Gastrocnemius medialis (tissue), 4 donors: ENCODE measurements around the gene LAX1. TPM values are rescaled to one million over a fixed set of nuclear protein-coding genes. Genes with fewer than 3 reads are reported as not detected.

ENCODE experiments used
- ATAC-seq, 2 donors: fragments of 150-250 bp; one replicate each; pipeline ENCODE4 v1.9.1; 2016
- DNase-seq, 2 donors: peaks; one replicate each; pipeline ENCODE4 v3.0.0-alpha.2; 2019
- H3K27ac ChIP-seq, 4 donors: fragments of 200-600 bp; sonication (generic); 1 replicate in 1 of 4; 2 replicates in 3 of 4; pipeline ENCODE4 v1.5.1; 2016 to 2018; ENCODE audit warnings: mild to moderate bottlenecking in 2 of 4, moderate library complexity in 1 of 4
- H3K27me3 ChIP-seq, 3 donors: fragments of 200-600 bp; sonication (generic) in 2 of 3; 1 replicate in 1 of 3; 2 replicates in 2 of 3; pipeline versions ENCODE4 v1.5.1 to v1.6.0; 2016 to 2019; ENCODE audit warnings: mild to moderate bottlenecking in 1 of 3, moderate library complexity in 1 of 3
- H3K36me3 ChIP-seq, 2 donors: fragments of 200-600 bp; sonication (generic) in 1 of 2; one replicate each; pipeline ENCODE4 v1.5.1; 2017 to 2018
- H3K4me1 ChIP-seq, 2 donors: fragments of 200-600 bp; sonication (generic) in 1 of 2; one replicate each; pipeline ENCODE4 v1.5.1; 2016 to 2017; ENCODE audit warnings: mild to moderate bottlenecking in 2 of 2
- H3K4me3 ChIP-seq, 4 donors: fragments of 200-600 bp; sonication (generic) in 3 of 4; 1 replicate in 1 of 4; 2 replicates in 3 of 4; pipeline ENCODE4 v1.5.1; 2016 to 2019; ENCODE audit warnings: mild to moderate bottlenecking in 2 of 4
- H3K9me3 ChIP-seq, 3 donors: fragments of 200-600 bp; sonication (generic) in 2 of 3; 1 replicate in 1 of 3; 2 replicates in 2 of 3; pipeline ENCODE4 v1.5.1; 2016 to 2019
- POLR2A ChIP-seq, 2 donors: fragments of 450-650 bp; IDR thresholded peaks; one replicate each; pipeline ENCODE4 v1.6.1; 2017; ENCODE audit warnings: antibody characterized with exemption in 2 of 2, mild to moderate bottlenecking in 2 of 2, moderate library complexity in 2 of 2
- in situ Hi-C, 4 donors: fragments of 200-750 bp; cut with MboI; loops; one replicate each; pipeline versions ENCODE4 v1.15.0 to v1.8.0; 2017; ENCODE audit warnings: low sequenced_read_pairs in 4 of 4
- intact Hi-C: fragments of 100-400 bp; cut with DNase I; formaldehyde crosslinking; loops from one replicate; pipeline ENCODE4 v1.15.1; 2023; ENCODE audit warnings: low total_unique reads
- total RNA-seq, 4 donors: library from RNA; depleted of rRNA; stranded (reverse); fragments of >200 nt; gene quantifications; one replicate each; pipeline versions ENCODE4 v1.1.0 to v1.2.3, GENCODE V29; 2016
- TF ChIP-seq, protein P1 (sequence below), 5 experiments: fragments of 450-650 bp in 3 of 5; fragments of 200-600 bp in 2 of 5; sonication (generic) in 2 of 5; IDR thresholded peaks in 4 of 5; conservative IDR thresholded peaks in 1 of 5; 1 replicate in 4 of 5; 2 replicates in 1 of 5; pipeline ENCODE4 v1.5.1; 2016 to 2019; ENCODE audit warnings: antibody characterized with exemption in 5 of 5, mild to moderate bottlenecking in 3 of 5, moderate library complexity in 3 of 5

The LAX1 gene
- total RNA-seq, 4 donors from 2014 or later = 0.19 TPM; not detected in 3

DNA sequence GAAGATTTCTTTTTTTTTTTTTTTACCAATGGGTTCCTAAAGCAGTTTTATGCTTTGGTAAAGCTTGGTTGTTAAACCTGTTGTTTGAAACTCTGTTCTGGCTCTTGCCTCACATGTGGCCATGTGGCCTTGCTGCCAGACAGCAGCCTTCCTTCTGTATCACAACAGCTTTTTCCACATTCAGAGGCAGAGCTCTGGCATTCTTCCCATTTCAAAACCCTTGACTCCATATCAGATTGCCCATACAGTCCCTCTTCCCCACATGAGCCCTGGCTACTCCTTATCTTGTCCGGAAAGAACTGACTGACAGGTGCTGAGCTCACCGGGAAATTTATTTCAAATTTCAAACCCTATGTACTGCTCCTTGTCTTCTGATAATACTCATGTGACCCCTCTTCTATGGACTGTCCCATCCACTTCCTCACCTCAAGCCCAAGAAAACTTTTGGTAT lies 38.5 kb upstream of the LAX1 start:
- Histone ChIP-seq H3K27ac (no peak overlapping the region), H3K27me3 (no peaks in the 10 kb centered on the region), H3K36me3 (peaks cover 0 to 71% of the 10 kb centered on the region in 2 donors), H3K9me3 (no peaks in the 10 kb centered on the region), H3K4me3 (no peak overlapping the region), H3K4me1 (no peaks in the 10 kb centered on the region)
- in situ Hi-C loops = no loop called here
- intact Hi-C loops = no loop called here
- no peak for ATAC-seq
- DNase-seq = no peak
- TF ChIP-seq, protein P1, sequence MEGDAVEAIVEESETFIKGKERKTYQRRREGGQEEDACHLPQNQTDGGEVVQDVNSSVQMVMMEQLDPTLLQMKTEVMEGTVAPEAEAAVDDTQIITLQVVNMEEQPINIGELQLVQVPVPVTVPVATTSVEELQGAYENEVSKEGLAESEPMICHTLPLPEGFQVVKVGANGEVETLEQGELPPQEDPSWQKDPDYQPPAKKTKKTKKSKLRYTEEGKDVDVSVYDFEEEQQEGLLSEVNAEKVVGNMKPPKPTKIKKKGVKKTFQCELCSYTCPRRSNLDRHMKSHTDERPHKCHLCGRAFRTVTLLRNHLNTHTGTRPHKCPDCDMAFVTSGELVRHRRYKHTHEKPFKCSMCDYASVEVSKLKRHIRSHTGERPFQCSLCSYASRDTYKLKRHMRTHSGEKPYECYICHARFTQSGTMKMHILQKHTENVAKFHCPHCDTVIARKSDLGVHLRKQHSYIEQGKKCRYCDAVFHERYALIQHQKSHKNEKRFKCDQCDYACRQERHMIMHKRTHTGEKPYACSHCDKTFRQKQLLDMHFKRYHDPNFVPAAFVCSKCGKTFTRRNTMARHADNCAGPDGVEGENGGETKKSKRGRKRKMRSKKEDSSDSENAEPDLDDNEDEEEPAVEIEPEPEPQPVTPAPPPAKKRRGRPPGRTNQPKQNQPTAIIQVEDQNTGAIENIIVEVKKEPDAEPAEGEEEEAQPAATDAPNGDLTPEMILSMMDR (IDR thresholded peaks at IDR 0.05 in 4 of 5, conservative IDR thresholded peaks at IDR 0.05 in 1 of 5) = no peak
- TF ChIP-seq POLR2A (IDR thresholded peaks at IDR 0.05) = no peak

DNA sequence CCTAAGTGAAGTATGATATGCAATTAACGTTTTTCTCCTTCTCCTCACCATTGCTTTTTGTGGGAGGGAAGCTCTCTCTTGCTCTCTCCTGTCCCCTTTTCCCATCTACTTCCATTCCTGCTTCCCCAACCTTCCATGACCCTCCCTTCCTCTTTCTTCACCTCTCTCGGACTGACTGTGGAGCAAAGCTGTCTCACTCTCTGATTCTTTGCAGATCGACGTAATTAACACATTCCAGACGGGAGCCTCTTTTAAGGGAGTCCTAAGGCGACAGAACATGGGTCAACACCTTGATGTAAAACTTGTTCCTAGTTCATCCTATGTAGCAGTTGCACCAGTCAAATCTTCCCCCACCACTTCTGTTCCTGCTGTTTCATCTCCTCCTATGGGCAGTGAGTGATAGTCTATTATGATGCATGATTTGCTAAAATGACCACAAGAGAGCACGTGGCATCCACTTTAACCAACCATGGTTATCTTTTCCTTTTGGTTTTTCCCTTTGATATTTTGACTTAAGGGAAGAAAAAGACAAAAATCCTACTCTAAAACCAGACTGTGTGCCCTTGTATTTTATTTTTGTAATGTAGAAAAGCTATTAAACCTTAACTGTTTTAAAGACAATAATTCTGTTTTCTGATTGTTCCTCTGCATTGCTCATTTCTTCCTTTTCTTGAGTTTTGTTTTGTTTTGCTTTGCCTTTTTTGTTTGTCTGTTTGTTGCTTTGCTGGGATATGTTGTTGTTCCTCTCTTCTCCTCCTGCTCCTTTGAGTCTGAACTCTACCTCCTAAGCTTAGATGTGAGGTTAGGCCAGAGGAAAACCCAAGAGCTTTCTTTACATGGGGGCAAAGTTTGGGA lies 31.7 kb upstream of the LAX1 start:
- H3K4me1 ChIP-seq = no peaks in the 10 kb centered on the region
- ATAC-seq = no peak
- TF ChIP-seq POLR2A (IDR thresholded peaks at IDR 0.05) = no peak
- TF ChIP-seq, protein P1 (IDR thresholded peaks at IDR 0.05 in 4 of 5, conservative IDR thresholded peaks at IDR 0.05 in 1 of 5) = no peak
- no peak overlapping the region for H3K27ac ChIP-seq
- peaks cover 0 to 31% of the 10 kb centered on the region in 2 donors for H3K36me3 ChIP-seq
- no peaks in the 10 kb centered on the region for H3K9me3 ChIP-seq
- in situ Hi-C loops (no loop called here), intact Hi-C loops (no loop called here)
- H3K27me3 ChIP-seq = no peaks in the 10 kb centered on the region
- H3K4me3 ChIP-seq = no peak overlapping the region
- no peak for DNase-seq

DNA sequence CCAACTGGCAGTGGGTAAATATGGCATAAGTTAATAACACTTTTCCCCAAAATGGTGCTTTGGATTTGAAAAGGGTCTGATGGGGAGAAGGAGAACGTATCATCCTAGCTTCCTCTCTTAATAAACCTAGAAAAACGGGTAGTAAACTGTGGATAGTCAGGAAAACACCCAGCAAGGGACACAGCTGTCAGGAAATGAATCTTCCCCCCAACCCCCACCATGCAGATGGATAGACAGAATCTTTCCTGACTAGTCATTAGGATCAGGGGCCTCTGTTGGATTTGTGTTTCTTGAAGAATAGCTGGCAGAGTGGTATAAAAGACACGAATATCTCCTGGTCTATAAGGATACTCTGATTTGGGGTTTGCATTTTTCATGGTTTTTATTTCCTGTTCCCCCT lies 22.5 kb upstream of the LAX1 start:
- TF ChIP-seq POLR2A (IDR thresholded peaks at IDR 0.05) = no peak
- TF ChIP-seq, protein P1 (IDR thresholded peaks at IDR 0.05 in 4 of 5, conservative IDR thresholded peaks at IDR 0.05 in 1 of 5) = no peak
- ATAC-seq = peak in 1 of 2 donors; percentile 27

DNA sequence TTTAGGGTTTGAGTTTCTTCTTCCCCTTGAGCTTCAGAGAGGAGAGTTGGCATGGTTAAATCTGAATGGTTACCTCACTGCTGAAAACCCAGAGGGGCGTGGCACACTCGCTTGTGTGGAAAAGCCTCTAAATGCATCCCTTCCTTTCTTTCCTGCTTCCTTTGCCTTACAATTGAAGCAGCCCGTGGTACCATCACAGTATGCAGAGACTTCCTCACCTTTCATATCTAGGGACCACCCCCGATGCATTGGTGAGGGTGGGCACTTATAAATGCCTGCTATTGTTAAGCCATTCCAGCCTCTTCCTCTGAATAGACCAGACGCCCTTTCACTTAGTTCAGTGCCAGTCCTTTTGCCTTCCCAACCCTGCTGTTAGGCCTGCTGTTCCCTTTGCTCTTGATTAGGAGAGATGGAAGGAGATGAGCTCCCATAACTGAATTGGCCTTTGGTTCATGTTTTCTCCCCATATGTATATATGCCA lies 21.9 kb upstream of the LAX1 start:
- Histone ChIP-seq H3K9me3 (no peaks in the 10 kb centered on the region), H3K27me3 (no peaks in the 10 kb centered on the region), H3K27ac (peak overlapping the region in 1 of 4 donors; percentile 0), H3K36me3 (peaks cover 0 to 11% of the 10 kb centered on the region in 2 donors), H3K4me1 (peaks cover 0 to 17% of the 10 kb centered on the region in 2 donors), H3K4me3 (no peak overlapping the region)
- no peak for ATAC-seq
- DNase-seq = no peak
- intact Hi-C loops = no loop called here
- TF ChIP-seq, protein P1 (IDR thresholded peaks at IDR 0.05 in 4 of 5, conservative IDR thresholded peaks at IDR 0.05 in 1 of 5) = no peak
- no peak for TF ChIP-seq POLR2A (IDR thresholded peaks at IDR 0.05)
- in situ Hi-C loops = no loop called here

More for the DNA sequence above, 22.5 kb upstream of the LAX1 start:
- Histone ChIP-seq H3K9me3 (no peaks in the 10 kb centered on the region), H3K27me3 (no peaks in the 10 kb centered on the region), H3K36me3 (peaks cover 0 to 11% of the 10 kb centered on the region in 2 donors), H3K4me3 (no peak overlapping the region), H3K4me1 (peaks cover 0 to 17% of the 10 kb centered on the region in 2 donors), H3K27ac (no peak overlapping the region)
- no peak for DNase-seq
- intact Hi-C loops = no loop called here
- in situ Hi-C loops = no loop called here
